ENCODE measurements around the gene CATSPERE. TPM values are rescaled to one million over a fixed set of nuclear protein-coding genes. Genes with fewer than 3 reads are reported as not detected.

The CATSPERE gene
- polyA plus RNA-seq (2013, experiment 1 of 2), result 0.26 TPM
- 0.35 TPM for polyA plus RNA-seq (2013, experiment 2 of 2)

GRCh38 chr1:244461245-244462071, at the start of gene CATSPERE:
CATSPERE (plus strand) TSS chr1:244461273; CDS start chr1:244461430, 157 bp downstream.
- Histone ChIP-seq H4K91ac (ENCODE audit: low read depth, low read length, poor library complexity) (peak within 1 kb of the TSS; percentile 65), H2BK5ac (ENCODE audit: low read length) (peak within 1 kb of the TSS; percentile 83), H2BK15ac (ENCODE audit: low read length) (peak within 1 kb of the TSS; percentile 19), H3K4ac (ENCODE audit: low read length) (no peak within 1 kb of the TSS), H3K27ac (replicated peaks; ENCODE audit: low read length) (peak within 1 kb of the TSS; percentile 71), H3K4me1 (ENCODE audit: control insufficient read depth in 2 of 2, insufficient read depth in 1 of 2, low read depth in 1 of 2, low read length in 2 of 2) (no peaks in the 10 kb centered on the region), H3K14ac (ENCODE audit: low read length) (no peak within 1 kb of the TSS), H2BK120ac (ENCODE audit: low read depth, low read length) (peak within 1 kb of the TSS; percentile 4), H3K79me1 (ENCODE audit: low read depth, low read length) (no peaks in the 10 kb centered on the region), H3K18ac (ENCODE audit: low read length) (peak within 1 kb of the TSS; percentile 98), H3K23ac (ENCODE audit: low read depth, low read length, poor library complexity) (peak within 1 kb of the TSS; percentile 13), H2AK5ac (ENCODE audit: low read depth, low read length) (peak within 1 kb of the TSS; percentile 32), H3K27me3 (ENCODE audit: control insufficient read depth in 3 of 3, insufficient read depth in 3 of 3, low read depth in 1 of 3, low read length in 3 of 3) (no peaks in the 10 kb centered on the region), H3K4me2 (ENCODE audit: insufficient read depth, low read length, poor library complexity, severe bottlenecking) (peak within 1 kb of the TSS; percentile 53), H3K9me3 (replicated peaks in 1 of 2; ENCODE audit: control insufficient read depth in 2 of 2, insufficient read depth in 1 of 2, low read depth in 1 of 2, low read length in 2 of 2) (peaks cover 0 to 3% of the 10 kb centered on the region in 2 donors), H2AFZ (ENCODE audit: low read length) (no peak within 1 kb of the TSS), H3K36me3 (replicated peaks in 1 of 2; ENCODE audit: control insufficient read depth in 2 of 2, insufficient read depth in 2 of 2, low read length in 2 of 2) (no peaks in the 10 kb centered on the region), H3K9ac (ENCODE audit: low read depth, low read length, poor library complexity) (peak within 1 kb of the TSS; percentile 89), H2BK12ac (ENCODE audit: low read length) (no peak within 1 kb of the TSS), H4K8ac (ENCODE audit: low read depth, low read length) (peak within 1 kb of the TSS; percentile 98), H3K4me3 (ENCODE audit: low read length in 2 of 2) (peak within 1 kb of the TSS in 1 of 2 donors; percentile 84)
- peak; percentile 54 for DNase-seq (ENCODE audit: low spot score)
- no CpG with 5 or more reads among the region's 61 CpGs for WGBS, 2 donors (ENCODE audit: extremely low coverage in 2 of 2, insufficient read length in 2 of 2, insufficient replicate concordance in 1 of 2)

- no peak overlapping the region for H3K14ac ChIP-seq (ENCODE audit: low read length)
- no peak overlapping the region for H2AFZ ChIP-seq (ENCODE audit: low read length)
- no peak overlapping the region for H2BK15ac ChIP-seq (ENCODE audit: low read length)
- peaks cover 0 to 2% of the 10 kb centered on the region in 2 donors for H3K9me3 ChIP-seq (replicated peaks in 1 of 2; ENCODE audit: control insufficient read depth in 2 of 2, insufficient read depth in 1 of 2, low read depth in 1 of 2, low read length in 2 of 2)
- H3K4me3 ChIP-seq (ENCODE audit: low read length in 2 of 2), result no peak overlapping the region
- H3K18ac ChIP-seq (ENCODE audit: low read length), result no peak overlapping the region
- peaks cover 29 to 95% of the 10 kb centered on the region in 2 donors for H3K36me3 ChIP-seq (replicated peaks in 1 of 2; ENCODE audit: control insufficient read depth in 2 of 2, insufficient read depth in 2 of 2, low read length in 2 of 2)
- no CpG with 5 or more reads among the region's 5 CpGs for WGBS, 2 donors (ENCODE audit: extremely low coverage in 2 of 2, insufficient read length in 2 of 2, insufficient replicate concordance in 1 of 2)
- H3K9ac ChIP-seq (ENCODE audit: low read depth, low read length, poor library complexity), result no peak overlapping the region
- no peaks in the 10 kb centered on the region for H3K27me3 ChIP-seq (ENCODE audit: control insufficient read depth in 3 of 3, insufficient read depth in 3 of 3, low read depth in 1 of 3, low read length in 3 of 3)
- no peak overlapping the region for H3K23ac ChIP-seq (ENCODE audit: low read depth, low read length, poor library complexity)
- H3K27ac ChIP-seq (replicated peaks; ENCODE audit: low read length), result no peak overlapping the region
- H3K4ac ChIP-seq (ENCODE audit: low read length), result no peak overlapping the region
- H4K91ac ChIP-seq (ENCODE audit: low read depth, low read length, poor library complexity), result no peak overlapping the region
- peaks cover 0 to 3% of the 10 kb centered on the region in 2 donors for H3K4me1 ChIP-seq (ENCODE audit: control insufficient read depth in 2 of 2, insufficient read depth in 1 of 2, low read depth in 1 of 2, low read length in 2 of 2)
- no peak overlapping the region for H4K8ac ChIP-seq (ENCODE audit: low read depth, low read length)
- no peak overlapping the region for H2BK5ac ChIP-seq (ENCODE audit: low read length)
- no peak overlapping the region for H3K4me2 ChIP-seq (ENCODE audit: insufficient read depth, low read length, poor library complexity, severe bottlenecking)
- no peak overlapping the region for H2BK120ac ChIP-seq (ENCODE audit: low read depth, low read length)
- no peak for DNase-seq (ENCODE audit: low spot score)
- no peaks in the 10 kb centered on the region for H3K79me1 ChIP-seq (ENCODE audit: low read depth, low read length)
- no peak overlapping the region for H2BK12ac ChIP-seq (ENCODE audit: low read length)
- no peak overlapping the region for H2AK5ac ChIP-seq (ENCODE audit: low read depth, low read length)
Observed at GRCh38 chr1:244412176-244412575, 48.9 kb upstream of the CATSPERE start.

- H3K36me3 ChIP-seq (replicated peaks in 1 of 2; ENCODE audit: control insufficient read depth in 2 of 2, insufficient read depth in 2 of 2, low read length in 2 of 2), result peaks cover 33 to 97% of the 10 kb centered on the region in 2 donors
- no peak overlapping the region for H2AK5ac ChIP-seq (ENCODE audit: low read depth, low read length)
- H3K9me3 ChIP-seq (replicated peaks in 1 of 2; ENCODE audit: control insufficient read depth in 2 of 2, insufficient read depth in 1 of 2, low read depth in 1 of 2, low read length in 2 of 2), result peaks cover 0 to 2% of the 10 kb centered on the region in 2 donors
- peaks cover 0 to 3% of the 10 kb centered on the region in 2 donors for H3K4me1 ChIP-seq (ENCODE audit: control insufficient read depth in 2 of 2, insufficient read depth in 1 of 2, low read depth in 1 of 2, low read length in 2 of 2)
- no peak overlapping the region for H2AFZ ChIP-seq (ENCODE audit: low read length)
- H4K91ac ChIP-seq (ENCODE audit: low read depth, low read length, poor library complexity), result no peak overlapping the region
- H3K23ac ChIP-seq (ENCODE audit: low read depth, low read length, poor library complexity), result no peak overlapping the region
- no peaks in the 10 kb centered on the region for H3K79me1 ChIP-seq (ENCODE audit: low read depth, low read length)
- no peak overlapping the region for H3K14ac ChIP-seq (ENCODE audit: low read length)
- H3K4me3 ChIP-seq (ENCODE audit: low read length in 2 of 2), result no peak overlapping the region
- H3K4ac ChIP-seq (ENCODE audit: low read length), result no peak overlapping the region
- no peak overlapping the region for H2BK12ac ChIP-seq (ENCODE audit: low read length)
- H3K27me3 ChIP-seq (ENCODE audit: control insufficient read depth in 3 of 3, insufficient read depth in 3 of 3, low read depth in 1 of 3, low read length in 3 of 3), result no peaks in the 10 kb centered on the region
- no peak overlapping the region for H2BK15ac ChIP-seq (ENCODE audit: low read length)
- H3K4me2 ChIP-seq (ENCODE audit: insufficient read depth, low read length, poor library complexity, severe bottlenecking), result no peak overlapping the region
- H4K8ac ChIP-seq (ENCODE audit: low read depth, low read length), result no peak overlapping the region
- WGBS, 2 donors (ENCODE audit: extremely low coverage in 2 of 2, insufficient read length in 2 of 2, insufficient replicate concordance in 1 of 2), result no CpG with 5 or more reads among the region's 3 CpGs
- no peak overlapping the region for H2BK120ac ChIP-seq (ENCODE audit: low read depth, low read length)
- H3K9ac ChIP-seq (ENCODE audit: low read depth, low read length, poor library complexity), result no peak overlapping the region
- H3K18ac ChIP-seq (ENCODE audit: low read length), result no peak overlapping the region
- H2BK5ac ChIP-seq (ENCODE audit: low read length), result no peak overlapping the region
- no peak for DNase-seq (ENCODE audit: low spot score)
- no peak overlapping the region for H3K27ac ChIP-seq (replicated peaks; ENCODE audit: low read length)
Observed at GRCh38 chr1:244413736-244414135, 47.3 kb upstream of the CATSPERE start.

- H3K4me1 ChIP-seq (ENCODE audit: control insufficient read depth in 2 of 2, insufficient read depth in 1 of 2, low read depth in 1 of 2, low read length in 2 of 2), result peaks cover 0 to 3% of the 10 kb centered on the region in 2 donors
- no peak overlapping the region for H3K9ac ChIP-seq (ENCODE audit: low read depth, low read length, poor library complexity)
- H3K27ac ChIP-seq (replicated peaks; ENCODE audit: low read length), result no peak overlapping the region
- H2AFZ ChIP-seq (ENCODE audit: low read length), result no peak overlapping the region
- no peak overlapping the region for H2BK120ac ChIP-seq (ENCODE audit: low read depth, low read length)
- no CpG with 5 or more reads among the region's 1 CpG for WGBS, 2 donors (ENCODE audit: extremely low coverage in 2 of 2, insufficient read length in 2 of 2, insufficient replicate concordance in 1 of 2)
- no peak overlapping the region for H4K8ac ChIP-seq (ENCODE audit: low read depth, low read length)
- H3K23ac ChIP-seq (ENCODE audit: low read depth, low read length, poor library complexity), result no peak overlapping the region
- H2AK5ac ChIP-seq (ENCODE audit: low read depth, low read length), result no peak overlapping the region
- peaks cover 33 to 96% of the 10 kb centered on the region in 2 donors for H3K36me3 ChIP-seq (replicated peaks in 1 of 2; ENCODE audit: control insufficient read depth in 2 of 2, insufficient read depth in 2 of 2, low read length in 2 of 2)
- no peaks in the 10 kb centered on the region for H3K27me3 ChIP-seq (ENCODE audit: control insufficient read depth in 3 of 3, insufficient read depth in 3 of 3, low read depth in 1 of 3, low read length in 3 of 3)
- H3K4me2 ChIP-seq (ENCODE audit: insufficient read depth, low read length, poor library complexity, severe bottlenecking), result no peak overlapping the region
- no peak overlapping the region for H3K14ac ChIP-seq (ENCODE audit: low read length)
- H4K91ac ChIP-seq (ENCODE audit: low read depth, low read length, poor library complexity), result no peak overlapping the region
- H3K79me1 ChIP-seq (ENCODE audit: low read depth, low read length), result no peaks in the 10 kb centered on the region
- H3K18ac ChIP-seq (ENCODE audit: low read length), result no peak overlapping the region
- no peak overlapping the region for H3K4me3 ChIP-seq (ENCODE audit: low read length in 2 of 2)
- no peak overlapping the region for H2BK15ac ChIP-seq (ENCODE audit: low read length)
- no peak overlapping the region for H2BK12ac ChIP-seq (ENCODE audit: low read length)
- no peak overlapping the region for H2BK5ac ChIP-seq (ENCODE audit: low read length)
- no peak overlapping the region for H3K4ac ChIP-seq (ENCODE audit: low read length)
- DNase-seq (ENCODE audit: low spot score), result no peak
- H3K9me3 ChIP-seq (replicated peaks in 1 of 2; ENCODE audit: control insufficient read depth in 2 of 2, insufficient read depth in 1 of 2, low read depth in 1 of 2, low read length in 2 of 2), result peaks cover 0 to 2% of the 10 kb centered on the region in 2 donors
Observed at GRCh38 chr1:244414543-244414942, 46.5 kb upstream of the CATSPERE start.
